Midbrain (tissue), 1 donor: ENCODE measurements around the gene ZNF436.
A peak's percentile ranks its signal among the peaks of the same experiment; 100 is the strongest.
"Not testable (repeated sequence)": the region's sequence is repeated elsewhere in the genome, so short reads cannot be mapped to it uniquely, and the experiment has no call there.

Experiments used
- DNase-seq: peaks from one replicate; lab custom pipeline; 2025; lab: John Stamatoyannopoulos, UW

ZNF436 gene

DNA sequence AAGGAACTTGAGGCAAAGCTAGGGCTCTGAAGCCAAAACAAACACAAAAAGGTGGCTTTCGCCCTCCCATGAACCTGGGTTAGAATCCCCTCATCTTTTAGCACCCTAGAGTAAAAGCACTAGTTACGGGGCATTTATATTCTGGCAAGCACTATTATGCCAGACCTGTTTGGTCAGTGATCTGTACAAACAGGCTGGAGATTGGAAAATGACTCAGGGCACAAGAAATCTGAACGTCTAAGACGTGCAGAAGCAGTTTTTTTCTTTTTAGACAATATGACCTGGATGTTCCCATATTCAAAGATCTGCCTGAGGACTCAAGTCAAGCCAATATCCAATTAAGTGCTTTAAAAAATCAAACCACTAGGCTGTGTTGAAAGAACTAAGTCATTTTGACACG lies 3.0 kb downstream of the ZNF436 start:
- no peak for DNase-seq

DNA sequence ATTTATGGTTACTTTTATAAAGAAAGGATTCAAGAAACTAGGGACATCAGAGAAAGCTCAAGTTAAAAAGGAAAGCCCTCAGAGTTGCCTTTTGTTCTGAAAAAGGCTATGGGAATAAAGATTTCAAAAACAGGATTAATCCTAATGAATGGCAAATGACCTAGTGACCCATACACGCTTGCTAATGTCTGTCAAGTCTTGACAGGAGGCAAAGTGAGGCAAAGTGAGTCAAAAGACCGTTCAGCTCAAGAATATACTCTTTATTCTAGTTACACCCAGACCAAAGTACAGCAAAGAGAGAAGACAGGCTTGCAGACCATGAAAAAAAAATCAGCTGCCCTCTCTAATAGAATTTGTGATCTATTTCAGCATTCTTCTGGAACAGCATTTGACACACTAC lies 3.5 kb downstream of the ZNF436 start:
- DNase-seq: no peak

DNA sequence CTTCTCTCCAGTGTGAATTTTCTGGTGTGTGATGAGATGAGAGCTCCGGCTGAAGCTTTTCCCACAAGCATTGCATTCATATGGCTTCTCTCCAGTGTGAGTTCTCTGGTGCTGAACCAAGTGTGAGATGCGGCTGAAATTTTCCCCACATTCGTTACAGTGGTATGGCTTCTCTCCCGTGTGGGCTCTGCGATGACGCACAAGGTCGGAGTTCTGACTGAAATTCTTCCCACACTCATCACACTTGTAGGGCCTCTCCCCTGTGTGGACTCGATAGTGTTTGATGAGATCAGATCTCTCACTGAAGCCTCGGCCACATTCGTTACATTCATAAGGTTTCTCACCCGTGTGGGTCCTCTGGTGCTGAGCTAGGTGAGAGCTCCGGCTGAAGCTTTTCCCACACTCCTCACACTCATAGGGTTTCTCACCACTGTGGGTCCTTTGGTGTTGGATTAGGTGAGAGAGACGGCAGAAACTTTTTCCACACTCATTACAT lies 7.4 kb downstream of the ZNF436 start:
- DNase-seq: no peak

DNA sequence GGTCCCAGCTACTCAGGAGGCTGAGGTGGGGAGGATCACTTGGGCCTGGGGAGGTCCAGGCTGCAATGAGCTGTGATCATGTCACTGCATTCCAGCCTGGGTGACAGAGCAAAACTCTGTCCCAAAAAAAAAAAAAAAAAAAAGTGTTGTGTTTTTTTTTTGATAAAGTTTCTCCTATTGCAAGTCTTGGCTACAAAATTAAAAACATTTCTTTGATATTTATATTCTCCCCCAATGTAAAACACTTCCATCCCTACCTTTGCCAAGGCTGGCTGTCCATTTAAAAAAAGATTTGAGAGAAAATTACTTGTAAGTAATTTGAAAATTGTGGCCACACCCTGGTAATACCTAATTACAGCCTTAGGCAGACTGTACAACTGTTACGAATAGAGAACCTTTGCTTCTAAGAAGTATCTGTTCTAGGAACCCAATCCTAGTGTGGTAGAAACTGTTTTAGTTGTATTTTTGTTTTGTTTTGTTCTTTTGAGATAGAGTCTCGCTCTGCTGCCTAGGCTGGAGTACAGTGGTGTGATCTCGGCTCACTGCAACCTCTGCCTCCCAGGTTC lies 11.2 kb downstream of the ZNF436 start:
- DNase-seq: no peak

DNA sequence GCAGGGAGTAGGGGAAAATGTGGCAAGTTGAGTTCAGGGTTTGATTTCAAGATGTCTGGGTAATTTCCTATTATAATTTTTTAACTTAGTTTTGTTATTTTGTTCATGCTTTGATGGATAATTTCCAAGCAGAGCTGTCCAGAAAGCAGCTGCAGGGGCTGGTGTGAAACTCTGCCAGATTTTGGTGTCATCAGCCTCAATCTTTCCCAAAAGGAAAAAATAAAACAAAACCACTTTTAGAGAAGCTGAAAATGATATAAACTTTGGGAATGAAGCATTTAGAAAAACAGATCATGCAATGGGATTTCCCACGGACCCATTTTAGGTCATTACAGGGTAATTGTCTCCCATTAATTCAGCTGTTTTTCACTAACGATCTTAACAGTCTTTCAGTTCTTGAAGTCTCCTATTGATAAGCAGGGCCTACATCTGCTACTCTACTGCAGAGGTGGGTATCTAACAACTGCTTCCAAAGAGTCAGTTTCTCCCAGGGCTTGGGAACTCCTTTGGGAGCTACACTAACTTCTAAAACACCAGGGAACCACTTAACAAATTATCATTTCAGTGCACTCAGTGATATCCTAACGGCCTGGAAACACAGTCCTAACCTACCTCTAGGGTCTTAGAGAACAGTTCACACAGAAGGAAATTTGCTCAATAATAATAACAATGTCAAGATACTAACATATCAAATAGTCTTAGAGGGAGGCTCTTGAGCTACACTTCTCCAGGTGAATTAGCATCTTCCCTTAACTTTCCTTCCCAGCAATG lies 12.3 kb downstream of the ZNF436 start:
- DNase-seq: no peak

DNA sequence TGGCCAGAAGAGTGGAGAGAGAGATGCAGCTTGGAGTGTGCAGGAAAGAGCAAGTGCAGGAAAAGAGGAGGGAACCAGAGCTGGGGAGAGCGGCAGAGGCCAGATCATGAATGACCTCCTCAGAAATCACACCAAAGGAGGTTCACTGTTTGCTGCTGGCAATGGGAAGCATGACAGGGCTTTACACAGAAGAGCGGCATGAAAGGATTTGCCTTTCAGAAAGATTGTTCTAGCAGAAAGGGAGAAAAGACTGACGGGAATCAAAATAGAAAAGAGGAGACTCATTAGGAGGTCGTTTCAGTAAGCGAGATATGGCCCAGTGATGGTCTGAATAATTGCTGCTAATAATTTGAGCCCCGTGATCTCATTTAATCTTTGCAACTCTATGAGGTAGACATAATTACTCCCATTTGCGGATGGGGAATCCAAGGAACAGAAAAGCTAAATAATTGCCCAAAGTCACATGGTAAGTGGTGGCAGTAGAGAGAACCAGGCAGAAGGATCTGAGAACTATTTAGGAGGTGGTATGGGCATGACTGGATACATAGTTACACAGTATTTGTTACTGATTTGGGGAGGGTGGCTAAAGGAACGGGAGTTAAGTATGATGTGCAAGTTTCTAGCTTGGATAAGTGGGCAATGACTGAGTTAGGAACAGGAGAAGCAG lies 13.0 kb downstream of the ZNF436 start:
- DNase-seq: peak; percentile 40

DNA sequence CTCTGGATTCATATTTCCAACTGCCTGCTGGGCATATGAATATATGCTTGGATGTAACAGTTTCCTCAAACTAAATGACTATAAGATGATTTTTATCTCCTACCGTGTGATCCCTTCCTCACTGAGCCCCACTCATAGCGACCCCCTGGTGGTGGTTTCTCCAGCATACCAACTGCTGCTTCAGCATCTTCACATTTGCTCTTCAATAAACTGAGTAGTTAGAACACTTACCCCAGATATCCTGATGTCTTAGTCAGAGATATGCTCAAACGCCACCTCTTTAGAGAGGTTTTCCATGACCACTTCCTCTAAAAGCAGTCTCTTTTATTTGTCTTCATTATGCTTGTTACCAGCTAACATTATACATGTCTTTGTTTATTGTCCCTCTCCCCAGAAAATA lies 15.4 kb downstream of the ZNF436 start:
- no peak for DNase-seq

DNA sequence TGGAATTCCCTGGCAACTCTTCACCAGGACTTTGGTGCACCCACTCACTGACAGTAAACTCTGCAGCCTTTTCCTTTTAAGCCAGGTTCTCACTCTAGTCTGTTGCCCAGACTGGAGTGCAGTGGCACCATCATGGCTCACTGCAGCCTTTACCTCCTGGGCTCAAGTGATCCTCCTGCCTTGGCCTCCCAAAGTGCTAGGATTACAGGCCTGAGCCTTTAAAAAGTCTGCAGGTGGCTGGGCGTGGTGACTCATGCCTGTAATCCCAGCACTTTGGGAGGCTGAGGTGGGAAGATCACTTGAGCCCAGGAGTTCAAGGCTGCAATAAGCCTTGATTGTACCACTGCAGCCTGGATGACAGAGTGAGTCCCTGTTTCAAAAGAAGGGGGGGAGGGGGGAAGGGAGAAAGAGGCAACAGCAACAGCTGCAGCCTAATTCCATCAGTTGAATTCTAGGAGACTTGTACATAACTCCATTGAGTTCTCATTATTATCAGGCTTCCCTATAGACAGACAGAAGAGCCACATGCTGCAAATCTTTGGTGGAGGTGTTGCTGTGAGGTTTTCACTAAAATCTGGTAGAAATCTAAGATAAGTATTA lies 17.4 kb downstream of the ZNF436 start:
- no peak for DNase-seq

DNA sequence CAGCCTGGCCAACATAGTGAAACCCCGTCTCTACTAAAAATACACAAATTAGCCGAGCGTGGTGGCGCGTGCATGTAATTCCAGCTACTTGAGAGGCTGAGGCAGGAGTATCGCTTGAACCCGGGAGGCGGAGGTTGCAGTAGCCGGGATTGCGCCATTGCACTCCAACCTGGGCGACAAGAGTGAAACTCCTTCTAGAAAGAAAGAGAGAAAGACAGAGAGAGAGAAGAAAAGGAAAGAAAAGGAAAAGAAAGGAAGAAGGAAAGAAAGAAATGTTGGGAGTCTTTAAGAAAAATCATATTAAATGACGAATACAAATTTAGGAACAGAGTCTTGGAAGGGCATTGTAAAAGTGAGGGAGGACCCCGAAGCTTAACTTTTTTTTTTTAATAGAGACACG lies 23.7 kb downstream of the ZNF436 start:
- no peak for DNase-seq

DNA sequence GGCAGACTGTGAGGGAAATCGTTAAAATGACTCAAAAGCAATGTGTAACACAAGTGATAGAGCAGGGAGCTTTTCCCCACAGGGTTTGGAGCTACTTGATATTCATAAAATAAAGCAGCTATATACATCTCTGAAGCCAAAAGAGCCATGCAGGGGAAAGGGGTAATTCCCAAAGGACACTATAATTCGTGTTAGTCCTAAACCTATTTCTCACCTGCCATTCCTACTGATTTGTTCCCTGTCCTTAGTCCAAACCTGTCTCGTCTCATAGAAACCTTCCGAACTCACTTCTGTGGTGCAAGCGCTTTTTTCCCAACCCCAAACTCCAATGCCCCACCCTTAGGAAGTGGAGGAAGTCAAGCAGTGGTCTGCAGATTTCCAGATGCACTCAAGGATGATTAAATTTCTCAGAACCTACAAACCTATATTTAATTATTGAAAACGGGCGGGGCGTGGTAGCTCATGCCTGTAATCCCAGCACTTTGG lies 24.6 kb downstream of the ZNF436 start:
- DNase-seq: no peak

DNA sequence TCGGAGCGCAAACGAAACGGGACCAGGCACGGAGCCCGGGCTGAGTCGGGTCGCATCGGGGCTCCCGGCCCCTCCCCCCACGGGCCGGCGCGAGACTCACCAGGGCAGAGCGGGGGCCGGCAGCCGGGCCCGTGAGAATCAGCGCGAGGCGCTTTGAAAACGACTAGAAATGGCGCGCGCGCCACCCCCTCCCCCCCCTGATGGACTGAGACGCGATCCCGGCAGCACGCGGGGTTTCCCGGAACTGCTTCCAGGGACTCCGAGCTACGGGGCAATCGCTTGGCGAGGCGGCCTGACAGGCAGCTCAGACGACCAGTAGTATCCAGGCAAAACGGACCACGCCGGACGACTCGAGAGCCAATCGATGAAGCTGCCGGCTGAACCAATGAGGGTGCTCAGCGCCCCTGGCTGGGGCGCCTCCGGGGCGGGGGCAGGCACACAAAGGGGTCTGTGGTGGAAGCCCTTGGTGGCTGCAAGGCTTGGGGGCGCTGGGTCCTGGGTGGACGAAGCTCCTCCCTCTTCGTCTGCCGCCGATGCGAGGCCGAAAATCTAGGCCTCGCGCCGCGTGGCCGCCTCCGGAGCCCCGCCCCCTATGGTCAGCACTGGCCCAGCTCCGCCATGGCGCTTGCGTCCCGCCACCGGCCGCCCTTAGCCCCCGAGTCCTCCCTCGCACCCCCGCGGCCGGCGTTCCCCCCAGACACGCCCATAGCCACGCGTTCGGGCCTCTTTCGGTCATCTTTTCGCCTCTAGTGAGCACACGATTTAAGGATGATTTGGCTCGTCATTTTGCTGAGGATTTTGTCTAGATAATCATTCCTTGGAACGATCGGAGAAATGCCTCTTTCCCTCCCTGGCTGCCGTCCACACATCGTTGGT lies 25.3 kb downstream of the ZNF436 start, which contains the start of gene HNRNPR:
Gene HNRNPR, minus strand, starts transcription at position 174 of the 876 bp plus-strand sequence. CDS start 3,276 bp downstream, outside the sequence.
- DNase-seq: peak; percentile 99

DNA sequence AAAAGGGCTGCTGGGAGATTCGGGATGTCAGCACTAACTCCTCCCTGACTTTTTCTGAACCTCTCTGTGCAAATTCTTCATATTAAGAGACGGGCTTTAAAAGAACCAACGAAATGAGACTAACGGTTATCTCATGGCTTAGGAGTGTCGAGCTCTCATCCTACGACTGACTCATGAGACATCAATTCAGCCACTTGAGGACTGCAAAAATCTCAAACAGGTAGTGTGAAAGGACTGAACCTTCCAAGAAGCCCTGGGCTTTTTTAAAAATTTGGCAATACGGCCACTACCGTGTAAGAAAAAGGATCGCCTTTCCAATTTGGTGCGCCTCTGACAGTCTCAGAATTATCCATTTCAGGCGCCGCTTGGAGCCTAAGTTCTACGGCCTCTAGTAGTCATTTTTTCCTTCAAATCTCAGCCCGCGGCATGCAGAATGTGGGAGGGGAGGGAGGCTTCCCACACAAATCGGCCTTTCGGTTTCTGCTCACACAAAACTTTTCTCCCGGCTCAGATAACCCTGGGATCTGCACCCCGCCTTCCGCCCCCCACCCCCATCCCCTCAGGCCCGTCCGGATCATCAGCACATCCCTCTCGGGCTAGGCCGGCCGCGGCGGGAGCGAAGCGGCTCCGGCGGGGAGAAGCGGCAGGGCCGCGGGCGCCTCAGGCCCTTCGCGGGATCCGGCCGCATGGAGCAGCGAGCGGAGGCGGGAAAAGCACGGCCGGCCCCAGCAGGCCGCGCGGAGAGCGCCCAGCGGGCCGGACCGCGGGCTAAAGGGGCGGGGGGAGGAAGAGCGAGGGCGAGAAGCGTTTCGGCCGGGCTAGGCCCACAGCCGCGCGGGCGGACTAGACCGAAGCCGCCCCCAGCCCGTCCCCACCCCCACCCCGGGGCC lies 26.2 kb downstream of the ZNF436 start:
- DNase-seq: no peak

DNA sequence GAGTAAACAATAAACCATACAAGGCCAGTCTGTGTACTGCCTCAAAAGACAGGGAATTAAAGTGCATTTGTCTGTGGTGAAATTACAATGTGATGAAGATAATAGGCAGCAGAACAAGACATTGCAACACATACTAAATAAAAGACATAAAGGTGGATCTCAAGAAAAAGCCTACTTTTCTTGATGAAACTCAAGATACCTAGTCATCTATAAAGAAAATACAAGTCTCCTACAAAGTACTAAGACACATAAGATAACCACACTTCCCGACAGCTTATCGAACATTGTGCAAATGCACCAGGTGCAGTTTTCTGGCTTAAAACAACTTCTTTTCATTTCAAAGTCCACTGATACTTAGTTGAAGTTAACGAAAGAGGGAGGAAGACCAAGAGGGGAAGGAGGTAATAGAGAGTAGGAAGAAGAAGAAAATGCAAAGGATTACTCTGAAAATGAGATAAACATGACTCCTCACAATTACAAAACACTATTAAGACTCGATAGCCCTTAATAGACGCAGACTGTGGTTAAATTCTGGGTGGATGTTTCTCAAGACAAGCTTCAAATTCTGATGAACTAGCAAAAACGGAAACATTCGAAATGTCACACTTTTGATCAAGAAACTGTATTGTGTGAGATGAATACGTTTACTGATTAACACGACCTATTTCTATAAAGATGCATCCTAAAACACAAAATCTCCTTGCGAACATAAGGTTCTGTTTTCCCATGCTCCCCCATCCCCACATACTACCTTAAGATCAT lies 27.5 kb downstream of the ZNF436 start:
- no peak for DNase-seq

DNA sequence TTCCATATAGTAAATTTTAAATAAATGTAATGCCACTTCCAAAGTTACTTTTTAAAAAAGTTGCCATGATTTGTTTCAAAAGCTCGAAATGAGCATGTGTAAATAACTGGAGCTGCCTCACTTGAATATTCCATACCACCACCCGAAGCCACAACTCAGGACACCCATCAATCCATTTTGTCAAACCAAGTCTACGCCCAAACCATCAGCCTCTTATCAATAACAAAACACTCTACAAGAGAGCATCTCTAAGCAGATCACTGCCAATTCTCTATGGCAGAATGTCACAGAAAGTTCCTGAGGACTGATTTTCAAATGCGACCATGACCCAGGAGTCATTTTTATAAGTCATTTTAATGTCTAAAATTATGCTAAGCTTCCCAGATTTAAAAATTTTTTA lies 30.0 kb downstream of the ZNF436 start:
- DNase-seq: no peak

DNA sequence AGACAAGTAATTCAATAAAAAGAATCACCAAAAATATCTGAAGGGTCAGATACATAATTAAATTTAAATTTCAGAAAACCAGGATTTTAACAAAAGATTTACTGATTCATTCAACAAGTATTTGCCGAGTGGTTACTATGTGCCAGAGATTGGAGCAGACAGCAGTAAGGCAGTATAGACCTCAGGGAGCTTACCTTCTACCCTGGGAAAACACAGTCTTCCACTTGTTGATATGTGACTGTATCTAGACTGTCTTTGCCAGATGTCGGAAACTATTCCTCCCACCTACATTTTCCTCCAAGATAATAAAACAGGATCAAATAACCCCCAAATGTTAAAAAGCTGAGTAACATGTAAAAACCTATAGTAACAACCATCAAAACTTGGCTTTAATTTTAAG lies 31.8 kb downstream of the ZNF436 start:
- no peak for DNase-seq

DNA sequence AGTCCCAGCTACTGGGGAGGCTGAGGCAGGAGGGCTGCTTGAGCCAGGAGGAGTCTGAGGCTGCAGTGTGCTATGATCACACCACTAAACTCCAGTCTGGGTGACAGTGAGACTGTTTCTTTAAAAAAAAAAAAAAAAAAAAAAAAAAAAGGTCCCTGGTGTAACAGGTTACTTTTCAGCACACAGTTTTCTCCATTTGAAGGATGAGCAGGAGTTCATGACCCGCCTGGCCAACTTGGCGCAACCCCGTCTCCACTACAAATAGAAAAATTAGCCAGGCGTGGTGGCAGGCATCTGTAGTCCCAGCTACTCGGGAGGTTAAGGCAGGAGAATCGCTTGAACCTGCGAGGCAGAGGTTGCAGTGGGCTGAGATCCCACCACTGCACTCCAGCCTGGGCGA lies 37.9 kb downstream of the ZNF436 start:
- no peak for DNase-seq

DNA sequence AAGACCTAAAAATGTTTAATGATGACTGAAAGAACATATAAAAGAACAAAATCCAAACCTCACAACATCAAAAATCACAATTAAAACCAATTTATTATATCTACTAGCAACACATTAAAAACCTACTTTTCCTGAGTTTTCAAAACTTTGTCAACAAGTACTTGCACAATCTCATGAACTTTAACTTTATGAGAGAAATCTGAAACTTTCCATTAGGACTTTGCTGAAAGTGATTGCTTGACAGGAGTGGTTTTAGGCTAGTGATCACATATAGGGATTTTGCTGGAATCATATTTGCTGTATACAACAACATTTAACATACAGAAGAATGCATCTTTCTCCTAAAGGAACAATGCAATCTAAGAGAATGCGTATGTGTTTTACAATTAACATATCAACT lies 38.8 kb downstream of the ZNF436 start:
- DNase-seq: no peak

DNA sequence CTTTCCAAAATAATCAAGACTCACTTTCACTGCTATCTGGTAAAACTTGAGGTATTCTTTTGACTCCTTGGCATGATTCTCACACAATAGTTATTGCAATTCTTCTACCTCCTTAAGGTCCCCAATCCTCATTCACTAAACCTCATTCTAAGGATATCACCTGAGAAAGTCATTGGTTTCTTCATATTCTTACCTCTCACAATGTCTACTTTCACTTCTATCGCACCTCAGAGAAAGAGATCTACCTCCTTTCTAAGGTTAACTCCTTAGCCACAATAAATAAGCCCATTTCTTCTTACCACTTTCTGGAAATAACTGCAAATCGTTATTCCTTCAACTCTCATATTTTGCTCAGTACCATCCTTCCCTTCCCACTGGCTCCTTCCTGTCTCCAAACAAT lies 44.2 kb downstream of the ZNF436 start:
- DNase-seq: no peak

DNA sequence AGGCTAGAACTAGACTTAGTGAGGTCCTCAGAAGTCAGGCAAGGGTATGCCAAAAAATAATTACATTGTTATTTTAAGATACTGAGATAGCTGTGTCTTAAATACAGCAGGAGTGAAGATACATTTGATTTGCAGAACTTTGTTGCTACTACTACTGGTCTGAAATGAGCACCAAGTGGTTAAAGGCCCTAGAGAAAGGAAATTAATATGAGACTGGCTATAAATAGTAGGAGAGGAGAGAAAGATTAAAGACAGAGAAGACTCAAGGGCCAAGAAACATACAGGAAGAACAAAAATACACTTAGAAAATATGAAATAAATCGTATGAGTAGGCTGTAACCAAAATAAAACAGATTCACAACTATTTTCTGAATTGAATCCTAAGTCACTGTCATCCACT lies 46.9 kb downstream of the ZNF436 start:
- DNase-seq: no peak

DNA sequence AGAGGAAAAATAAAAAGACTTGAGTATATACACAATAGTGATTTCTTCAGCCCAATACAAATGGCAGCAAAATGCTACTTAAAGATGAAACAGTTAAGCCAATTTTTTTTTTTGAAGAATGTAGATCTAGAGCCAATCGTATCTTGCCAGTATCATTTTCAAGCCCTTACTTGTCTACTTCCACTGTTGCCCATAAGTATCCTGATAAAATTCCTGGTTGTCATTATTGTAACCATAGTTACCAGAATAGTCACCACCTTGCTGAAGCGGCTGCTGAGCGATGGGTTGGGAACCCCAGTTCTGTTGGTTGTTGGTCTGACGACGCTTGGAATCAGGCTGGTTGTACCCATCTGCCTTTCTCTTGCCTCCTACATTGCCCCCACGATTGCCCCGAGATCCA lies 59.4 kb downstream of the ZNF436 start:
- DNase-seq: not testable (repeated sequence)
